Measurements from ENCODE around the gene CDCA3. TPM values are rescaled to one million over a fixed set of nuclear protein-coding genes. Genes with fewer than 3 reads are reported as not detected.

Gene CDCA3
- polyA plus RNA-seq, 1 experiment: 11.6 TPM

DNA sequence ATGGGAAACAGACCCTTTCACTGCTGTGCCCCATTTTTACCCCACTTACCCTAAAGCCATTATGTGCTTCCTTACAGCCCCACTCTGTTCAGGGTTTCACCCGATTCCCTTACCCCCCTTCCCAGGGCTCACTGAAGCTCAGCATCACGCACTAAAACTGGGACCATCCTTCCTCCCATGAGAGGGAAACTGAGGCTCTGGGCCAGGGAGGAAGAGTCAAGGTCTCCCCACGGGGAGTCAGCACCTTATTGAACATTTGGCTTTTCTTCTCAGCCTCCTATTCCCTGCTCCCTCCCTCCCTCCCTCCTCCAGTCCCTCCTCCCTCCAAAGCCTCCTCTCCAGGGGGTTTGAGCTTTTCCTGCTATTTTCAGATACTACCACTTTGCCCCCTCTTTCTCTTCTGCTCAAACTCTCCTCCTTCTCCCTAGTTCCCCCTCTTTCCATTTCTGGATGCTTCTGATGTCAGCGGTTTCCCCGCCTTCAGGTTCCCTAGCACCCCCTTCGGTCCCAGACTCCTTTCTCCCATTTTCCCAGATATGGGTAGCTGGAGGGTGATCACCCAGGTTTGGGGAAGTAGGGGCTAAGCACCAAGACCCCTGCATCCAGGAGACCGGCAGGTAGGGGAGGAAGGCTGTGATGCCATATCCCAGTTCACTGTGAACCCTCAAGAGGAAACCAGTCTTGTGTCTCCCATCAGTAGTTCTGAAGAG, 28.5 kb downstream of the CDCA3 start:
- ChIA-PET POLR2A (interaction anchor here (1.1 to 1.8 kb wide), 2 partner anchors 10 to 56 kb away, joined by 3 to 7 read pairs; partner anchors contain the start of gene PTMS), CTCF (interaction anchor here (1.0 to 11.8 kb wide), 3 partner anchors 30 to 69 kb away, joined by 4 to 165 read pairs (median 4); partner anchors contain the start of genes MLF2 and SPSB2)
- H3K27me3 ChIP-seq (ENCODE audit: control insufficient read depth, insufficient read depth, low read length): no peaks in the 10 kb centered on the region
- peak overlapping the region; percentile 71 for H3K4me3 ChIP-seq (ENCODE audit: low read depth, low read length)
- DNase-seq (ENCODE audit: low read depth, low spot score): no peak
- TF ChIP-seq, protein P1, sequence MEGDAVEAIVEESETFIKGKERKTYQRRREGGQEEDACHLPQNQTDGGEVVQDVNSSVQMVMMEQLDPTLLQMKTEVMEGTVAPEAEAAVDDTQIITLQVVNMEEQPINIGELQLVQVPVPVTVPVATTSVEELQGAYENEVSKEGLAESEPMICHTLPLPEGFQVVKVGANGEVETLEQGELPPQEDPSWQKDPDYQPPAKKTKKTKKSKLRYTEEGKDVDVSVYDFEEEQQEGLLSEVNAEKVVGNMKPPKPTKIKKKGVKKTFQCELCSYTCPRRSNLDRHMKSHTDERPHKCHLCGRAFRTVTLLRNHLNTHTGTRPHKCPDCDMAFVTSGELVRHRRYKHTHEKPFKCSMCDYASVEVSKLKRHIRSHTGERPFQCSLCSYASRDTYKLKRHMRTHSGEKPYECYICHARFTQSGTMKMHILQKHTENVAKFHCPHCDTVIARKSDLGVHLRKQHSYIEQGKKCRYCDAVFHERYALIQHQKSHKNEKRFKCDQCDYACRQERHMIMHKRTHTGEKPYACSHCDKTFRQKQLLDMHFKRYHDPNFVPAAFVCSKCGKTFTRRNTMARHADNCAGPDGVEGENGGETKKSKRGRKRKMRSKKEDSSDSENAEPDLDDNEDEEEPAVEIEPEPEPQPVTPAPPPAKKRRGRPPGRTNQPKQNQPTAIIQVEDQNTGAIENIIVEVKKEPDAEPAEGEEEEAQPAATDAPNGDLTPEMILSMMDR (IDR thresholded peaks at IDR 0.05; ENCODE audit: low read depth, low read length): no peak
- H3K9me3 ChIP-seq (ENCODE audit: control insufficient read depth, insufficient read depth, low read length): no peaks in the 10 kb centered on the region; the same call in 1 of the 2 replicates
- no peak overlapping the region for H3K27ac ChIP-seq (ENCODE audit: low read depth, low read length)

DNA sequence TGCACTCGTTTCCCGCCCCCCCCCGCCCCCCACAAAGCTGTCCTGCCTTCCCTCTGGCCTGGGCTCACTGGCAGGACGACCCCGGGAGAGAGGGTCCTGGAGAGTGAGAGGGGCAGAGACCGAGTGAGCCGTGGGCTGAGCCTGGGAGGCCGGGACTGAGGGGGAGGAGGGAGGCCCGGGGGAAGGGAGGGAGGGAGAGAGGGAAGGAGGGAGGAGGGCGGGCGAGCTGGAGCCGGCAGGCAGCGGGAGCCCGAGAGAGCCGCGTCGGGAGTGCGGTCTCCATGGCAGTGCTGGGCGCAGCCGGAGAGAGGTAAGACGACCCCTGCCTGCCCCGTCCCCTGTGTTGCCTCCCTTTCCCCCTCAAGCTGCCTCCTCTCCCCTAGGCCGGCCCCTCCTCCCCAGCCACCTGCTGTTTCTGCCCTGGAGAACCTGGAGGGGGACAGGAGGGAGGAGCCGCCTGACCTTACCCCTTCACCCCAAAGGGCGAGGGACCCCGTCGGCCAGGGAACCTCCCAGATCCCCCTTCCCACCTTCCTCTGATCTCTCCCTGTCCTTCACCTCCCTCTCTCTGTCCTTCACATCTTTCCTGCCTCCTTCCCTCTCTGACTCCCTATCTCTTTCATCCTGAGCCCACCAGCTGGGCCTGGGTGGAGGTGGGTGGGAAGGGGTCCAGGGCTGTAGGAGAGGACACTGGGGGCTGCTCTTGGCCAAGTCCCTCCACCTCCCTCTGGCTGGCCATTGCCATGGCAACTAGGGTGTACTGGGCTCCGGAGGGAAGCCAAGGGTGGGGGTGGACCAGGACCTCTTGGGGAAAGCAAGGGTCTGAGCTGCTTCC, 29.3 kb downstream of the CDCA3 start, which contains the start of gene GPR162:
Gene GPR162, plus strand, starts transcription at position 231 of the 835 bp plus-strand sequence. CDS start 2,078 bp downstream, outside the sequence.
- Histone ChIP-seq H3K9me3 (ENCODE audit: control insufficient read depth, insufficient read depth, low read length) (no peaks in the 10 kb centered on the region; the same call in 1 of the 2 replicates), H3K27me3 (ENCODE audit: control insufficient read depth, insufficient read depth, low read length) (no peaks in the 10 kb centered on the region), H3K4me3 (ENCODE audit: low read depth, low read length) (peak within 1 kb of the TSS; percentile 71), H3K27ac (ENCODE audit: low read depth, low read length) (peak within 1 kb of the TSS; percentile 2)
- DNase-seq (ENCODE audit: low read depth, low spot score): no peak
- ChIA-PET CTCF (interaction anchor here (0.6 to 11.8 kb wide), 6 partner anchors 30 to 283 kb away, joined by 3 to 165 read pairs (median 4); partner anchors contain the start of genes MLF2, PTMS and SPSB2), POLR2A (interaction anchor here (0.7 to 1.8 kb wide), 9 partner anchors 10 to 132 kb away, joined by 3 to 8 read pairs (median 3); partner anchors contain the start of genes CD4, MLF2, PTMS and ZNF384)
- TF ChIP-seq, protein P1 (IDR thresholded peaks at IDR 0.05; ENCODE audit: low read depth, low read length): no peak

DNA sequence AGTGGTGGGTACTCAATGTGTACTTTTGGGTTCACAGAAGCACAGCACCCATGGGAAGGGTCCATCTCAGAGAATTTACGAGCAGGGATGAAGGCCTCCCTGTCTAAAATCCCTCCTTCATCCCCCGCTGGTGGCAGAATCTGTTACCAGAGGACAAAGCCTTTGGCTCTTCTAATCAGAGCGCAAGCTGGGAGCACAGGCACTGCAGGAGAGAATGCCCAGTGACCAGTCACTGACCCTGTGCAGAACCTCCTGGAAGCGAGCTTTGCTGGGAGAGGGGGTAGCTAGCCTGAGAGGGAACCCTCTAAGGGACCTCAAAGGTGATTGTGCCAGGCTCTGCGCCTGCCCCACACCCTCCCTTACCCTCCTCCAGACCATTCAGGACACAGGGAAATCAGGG, 30.9 kb downstream of the CDCA3 start:
- no peaks in the 10 kb centered on the region; the same call in 1 of the 2 replicates for H3K9me3 ChIP-seq (ENCODE audit: control insufficient read depth, insufficient read depth, low read length)
- no peak for DNase-seq (ENCODE audit: low read depth, low spot score)
- ChIA-PET CTCF (interaction anchor here (11.8 kb wide), 1 partner anchor 67 kb away, joined by 165 read pairs; the partner anchor contains the start of gene MLF2), POLR2A (interaction anchor here (1.4 to 1.8 kb wide), 2 partner anchors 9 to 67 kb away, joined by 5 to 8 read pairs; partner anchors contain the start of gene MLF2)
- H3K27me3 ChIP-seq (ENCODE audit: control insufficient read depth, insufficient read depth, low read length): no peaks in the 10 kb centered on the region
- H3K27ac ChIP-seq (ENCODE audit: low read depth, low read length): no peak overlapping the region
- H3K4me3 ChIP-seq (ENCODE audit: low read depth, low read length): no peak overlapping the region
- TF ChIP-seq, protein P1 (IDR thresholded peaks at IDR 0.05; ENCODE audit: low read depth, low read length): no peak

DNA sequence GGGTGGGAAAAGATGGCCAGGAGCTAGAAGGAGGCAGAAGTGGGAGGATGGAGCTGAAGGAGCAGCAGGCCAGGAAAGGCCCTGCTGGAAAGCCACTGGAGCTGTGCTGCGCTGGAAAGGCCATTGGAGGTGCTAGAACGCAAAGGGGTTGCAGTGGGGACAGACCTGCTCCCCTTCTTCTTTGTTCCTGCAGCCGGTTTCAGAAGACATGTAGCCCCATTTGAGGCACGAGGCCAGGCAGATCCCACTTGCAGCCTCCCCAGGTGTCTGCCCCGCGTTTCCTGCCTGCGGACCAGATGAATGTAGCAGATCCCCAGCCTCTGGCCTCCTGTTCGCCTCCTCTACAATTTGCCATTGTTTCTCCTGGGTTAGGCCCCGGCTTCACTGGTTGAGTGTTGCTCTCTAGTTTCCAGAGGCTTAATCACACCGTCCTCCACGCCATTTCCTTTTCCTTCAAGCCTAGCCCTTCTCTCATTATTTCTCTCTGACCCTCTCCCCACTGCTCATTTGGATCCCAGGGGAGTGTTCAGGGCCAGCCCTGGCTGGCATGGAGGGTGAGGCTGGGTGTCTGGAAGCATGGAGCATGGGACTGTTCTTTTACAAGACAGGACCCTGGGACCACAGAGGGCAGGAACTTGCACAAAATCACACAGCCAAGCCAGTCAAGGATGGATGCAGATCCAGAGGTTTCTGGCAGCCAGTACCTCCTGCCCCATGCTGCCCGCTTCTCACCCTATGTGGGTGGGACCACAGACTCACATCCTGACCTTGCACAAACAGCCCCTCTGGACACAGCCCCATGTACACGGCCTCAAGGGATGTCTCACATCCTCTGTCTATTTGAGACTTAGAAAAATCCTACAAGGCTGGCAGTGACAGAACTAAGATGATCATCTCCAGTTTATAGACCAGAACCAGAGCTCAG, 31.7 kb downstream of the CDCA3 start:
- Histone ChIP-seq H3K4me3 (ENCODE audit: low read depth, low read length) (no peak overlapping the region), H3K27ac (ENCODE audit: low read depth, low read length) (no peak overlapping the region), H3K9me3 (ENCODE audit: control insufficient read depth, insufficient read depth, low read length) (no peaks in the 10 kb centered on the region; the same call in 1 of the 2 replicates), H3K27me3 (ENCODE audit: control insufficient read depth, insufficient read depth, low read length) (no peaks in the 10 kb centered on the region)
- no peak for DNase-seq (ENCODE audit: low read depth, low spot score)
- CTCF ChIA-PET: interaction anchor here (11.8 kb wide), 1 partner anchor 66 kb away, joined by 165 read pairs; the partner anchor contains the start of gene MLF2
- POLR2A ChIA-PET: no interaction called here
- TF ChIP-seq, protein P1 (IDR thresholded peaks at IDR 0.05; ENCODE audit: low read depth, low read length): no peak
